Pulmonary artery endothelial cell (primary cell): ENCODE results near the gene HECTD1. TPM values are rescaled to one million over a fixed set of nuclear protein-coding genes. Genes with fewer than 3 reads are reported as not detected.
"Not testable (repeated sequence)": the region's sequence is repeated elsewhere in the genome, so short reads cannot be mapped to it uniquely, and the experiment has no call there.

Experiments
- DNase-seq: peaks from one replicate; pipeline ENCODE4 v3.0.0-alpha.2; 2011; ENCODE audit warnings: low read depth, low spot score
- total RNA-seq: library from RNA; depleted of rRNA; stranded (reverse); fragments of >200 nt; gene quantifications from 2 replicates; pipeline ENCODE4 v1.2.3, GENCODE V29; 2014

Gene HECTD1
- total RNA-seq, 1 donor from 2014 or later = 256 TPM

DNA sequence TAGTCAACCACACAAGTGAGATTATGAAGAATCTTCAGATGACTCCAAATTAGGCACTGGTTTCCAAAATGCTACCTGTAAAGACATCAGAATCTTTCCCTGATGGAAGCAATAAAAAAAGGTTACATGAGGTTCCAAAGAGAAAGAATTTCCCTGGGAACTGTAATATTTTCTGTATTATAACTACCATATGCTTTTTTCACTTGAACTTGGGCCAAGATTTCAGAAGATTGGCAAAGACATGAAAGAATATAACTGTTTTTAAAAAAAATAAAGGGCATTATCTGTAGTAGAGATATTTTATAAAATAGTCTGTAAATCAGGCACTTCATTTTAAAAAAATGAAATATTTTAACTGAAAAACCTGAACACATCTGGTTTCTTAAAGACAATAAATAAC lies 12.9 kb downstream of the HECTD1 start:
- no peak for DNase-seq

- DNase-seq = no peak
These were observed 13.5 kb downstream of the HECTD1 start for GRCh38 chr14:31194095-31194494.

DNA sequence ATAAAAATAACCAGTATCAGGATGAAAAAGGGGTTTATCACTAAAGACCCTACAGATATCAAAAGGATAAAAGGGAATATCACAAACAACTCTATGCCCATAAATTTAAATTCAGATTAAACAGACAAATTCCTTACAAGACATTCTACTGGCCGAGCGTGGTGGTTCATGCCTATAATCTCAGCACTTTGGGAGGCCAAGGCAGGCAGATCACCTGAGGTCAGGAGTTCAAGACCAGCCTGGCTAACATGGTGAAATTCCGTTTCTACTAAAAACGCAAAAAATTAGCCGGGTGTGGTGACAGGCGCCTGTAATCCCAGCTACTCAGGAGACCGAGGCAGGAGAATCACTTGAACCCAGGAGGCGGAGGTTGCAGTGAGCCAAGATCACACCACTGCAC lies 15.0 kb downstream of the HECTD1 start:
- not testable (repeated sequence) for DNase-seq

DNA sequence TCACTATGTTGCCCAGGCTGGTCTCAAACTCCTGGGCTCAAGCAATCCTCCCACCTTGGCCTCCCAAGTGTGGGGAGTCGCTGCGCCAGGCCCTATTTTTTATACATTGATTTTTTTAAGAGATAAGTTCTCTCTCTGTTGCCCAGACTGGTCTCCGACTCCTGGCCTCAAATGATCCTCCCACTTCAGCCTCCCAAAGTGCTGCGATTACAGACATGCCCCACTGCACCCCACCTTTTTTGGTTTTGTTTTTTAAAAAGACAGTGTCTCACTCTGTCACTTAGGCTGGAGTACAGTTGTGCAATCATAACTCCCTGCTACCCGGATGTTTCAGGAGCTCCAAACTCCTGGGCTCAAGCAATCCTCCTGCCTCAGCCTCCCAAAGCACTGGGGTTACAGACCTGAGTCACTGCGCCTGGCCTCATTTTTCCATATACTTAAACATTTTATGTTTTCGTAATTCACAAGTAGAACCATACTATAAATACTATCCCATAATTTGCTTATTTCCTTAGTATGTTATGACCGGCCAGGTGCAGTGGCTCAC lies 16.8 kb downstream of the HECTD1 start:
- DNase-seq = no peak

DNA sequence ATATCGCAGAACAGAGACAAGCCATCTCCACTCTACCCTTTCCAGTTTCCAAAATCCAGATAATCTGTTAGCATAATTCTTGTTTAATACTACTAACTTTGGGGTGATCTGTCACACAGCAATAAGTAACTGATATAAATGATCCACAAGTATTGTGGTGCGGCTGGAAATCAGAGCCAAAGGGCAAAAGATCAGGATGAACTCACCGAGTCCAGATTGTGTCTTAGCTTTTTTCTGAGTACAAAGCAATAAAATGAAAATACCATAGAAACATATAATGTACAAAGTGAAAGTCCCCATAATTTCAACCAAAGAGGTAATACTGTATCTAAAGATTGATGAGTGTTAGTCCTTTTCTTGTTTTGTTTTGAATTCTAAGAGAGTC lies 17.4 kb downstream of the HECTD1 start:
- DNase-seq = no peak

- no peak for DNase-seq
These were observed 18.0 kb downstream of the HECTD1 start for GRCh38 chr14:31189346-31190218.

- no peak for DNase-seq
These were observed 18.8 kb downstream of the HECTD1 start for GRCh38 chr14:31188744-31189143.

DNA sequence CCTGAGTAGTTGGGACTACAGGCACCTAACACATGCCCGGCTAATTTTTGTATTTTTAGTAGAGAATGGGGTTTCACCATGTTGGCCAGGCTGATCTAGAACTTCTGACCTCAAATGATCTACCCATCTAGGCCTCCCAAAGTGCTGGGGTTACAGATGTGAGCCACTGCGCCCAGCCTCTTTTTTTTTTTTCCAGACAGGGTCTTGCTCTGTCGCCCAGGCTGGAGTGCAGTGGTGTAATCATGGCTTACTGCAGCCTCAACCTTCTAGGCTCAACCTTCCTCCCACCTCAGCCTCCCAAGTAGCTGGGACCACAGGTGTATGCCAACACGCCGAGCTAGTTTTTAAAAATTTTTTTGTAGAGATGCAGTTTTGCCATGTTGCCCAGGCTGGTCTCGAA lies 25.6 kb downstream of the HECTD1 start:
- DNase-seq = not testable (repeated sequence)

DNA sequence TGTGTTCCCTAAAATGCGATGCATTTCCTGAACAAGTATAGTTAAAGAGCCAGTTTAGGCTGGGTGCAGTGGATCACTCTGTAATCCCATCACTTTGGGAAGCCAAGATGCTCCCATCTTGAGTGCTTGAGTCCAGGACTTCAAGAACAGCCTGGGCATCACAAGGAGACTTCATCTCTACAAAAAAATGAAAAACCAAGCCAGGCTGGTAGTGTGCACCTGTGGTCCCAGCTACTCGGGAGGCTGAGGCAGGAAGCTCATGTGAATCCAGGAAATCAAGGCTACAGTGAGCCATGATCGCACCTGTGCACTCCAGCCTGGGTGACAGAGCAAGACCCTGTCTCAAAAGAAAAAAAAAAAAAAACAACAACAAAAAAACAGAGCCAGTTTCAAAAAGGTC lies 26.3 kb downstream of the HECTD1 start:
- DNase-seq = no peak

GRCh38 chr14:31180299-31181051 lies 27.1 kb downstream of the HECTD1 start:
- no peak for DNase-seq

- DNase-seq = no peak
These were observed 33.2 kb downstream of the HECTD1 start for GRCh38 chr14:31174433-31174832.

- DNase-seq = no peak
These were observed 34.3 kb downstream of the HECTD1 start for GRCh38 chr14:31173120-31173837.

DNA sequence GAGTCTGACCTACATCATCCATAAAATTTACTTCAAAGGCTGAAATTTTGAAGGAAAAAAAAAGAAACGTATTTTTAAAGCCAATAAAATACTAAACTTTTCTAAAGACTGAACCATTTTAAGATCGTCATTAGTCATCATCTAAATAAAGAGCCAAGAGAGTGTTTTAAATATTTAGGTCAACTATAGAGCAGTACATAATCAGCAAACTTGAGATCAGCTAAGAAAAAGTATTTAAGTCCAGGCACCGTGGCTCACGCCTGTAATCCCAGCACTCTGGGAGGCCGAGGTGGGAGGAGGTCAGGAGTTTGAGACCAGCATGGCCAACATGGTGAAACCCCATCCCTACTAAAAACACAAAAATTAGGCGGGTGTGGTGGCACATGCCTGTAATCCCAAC lies 35.5 kb downstream of the HECTD1 start:
- DNase-seq = no peak

DNA sequence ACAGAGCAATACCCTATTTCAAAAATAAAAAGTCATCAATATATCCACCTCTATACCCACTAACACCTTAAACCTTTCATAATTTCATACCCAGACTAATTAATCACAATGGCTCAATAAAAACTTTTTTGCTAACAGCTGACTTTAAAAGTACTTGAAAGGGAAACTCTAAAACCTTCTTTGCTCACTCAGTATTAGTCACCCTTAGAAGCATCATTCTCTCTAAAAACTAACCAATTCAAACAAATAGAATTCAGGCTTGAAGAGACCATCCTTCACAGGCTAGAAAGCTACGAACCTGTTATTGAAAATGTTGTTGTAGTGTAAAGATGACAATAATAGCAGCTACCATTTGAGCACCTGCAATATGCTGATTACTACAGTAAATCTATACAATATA lies 37.2 kb downstream of the HECTD1 start:
- no peak for DNase-seq

DNA sequence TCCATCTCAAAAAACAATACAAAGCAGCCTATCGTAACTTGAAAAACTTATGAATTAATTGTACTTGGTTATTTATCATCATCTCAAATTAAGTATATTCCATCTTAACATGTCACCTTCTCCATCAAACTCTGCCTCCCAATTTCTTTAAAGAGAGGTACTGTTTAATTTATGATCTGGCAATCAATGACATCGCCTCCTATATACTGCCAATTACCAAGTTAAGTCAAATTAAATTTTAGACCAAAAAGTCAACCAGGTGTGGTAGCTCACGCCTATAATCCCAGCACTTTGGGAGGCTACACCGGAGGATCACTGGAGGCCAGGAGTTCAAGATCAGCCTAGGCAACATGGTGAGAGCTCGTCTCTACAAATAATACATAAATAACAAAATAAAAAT lies 37.7 kb downstream of the HECTD1 start:
- DNase-seq = no peak

GRCh38 chr14:31167032-31167431 lies 40.6 kb downstream of the HECTD1 start:
- no peak for DNase-seq

DNA sequence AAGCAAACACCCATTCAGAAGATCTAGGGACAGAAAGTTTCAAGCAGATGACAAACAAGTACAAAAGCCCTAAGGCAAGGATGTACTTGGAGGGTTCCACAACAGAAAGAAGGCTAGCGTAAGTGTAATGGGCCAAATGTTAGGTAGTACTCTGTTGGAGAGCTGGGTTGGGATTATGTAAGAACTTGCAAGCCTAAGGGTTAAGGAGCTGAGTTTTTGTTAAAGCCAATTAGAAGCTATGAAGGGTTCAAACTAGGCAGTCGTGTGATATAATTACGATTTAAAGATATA lies 41.4 kb downstream of the HECTD1 start:
- no peak for DNase-seq

- no peak for DNase-seq
These were observed 43.5 kb downstream of the HECTD1 start for GRCh38 chr14:31164115-31164514.

GRCh38 chr14:31162910-31163649 lies 44.5 kb downstream of the HECTD1 start:
- DNase-seq = no peak

DNA sequence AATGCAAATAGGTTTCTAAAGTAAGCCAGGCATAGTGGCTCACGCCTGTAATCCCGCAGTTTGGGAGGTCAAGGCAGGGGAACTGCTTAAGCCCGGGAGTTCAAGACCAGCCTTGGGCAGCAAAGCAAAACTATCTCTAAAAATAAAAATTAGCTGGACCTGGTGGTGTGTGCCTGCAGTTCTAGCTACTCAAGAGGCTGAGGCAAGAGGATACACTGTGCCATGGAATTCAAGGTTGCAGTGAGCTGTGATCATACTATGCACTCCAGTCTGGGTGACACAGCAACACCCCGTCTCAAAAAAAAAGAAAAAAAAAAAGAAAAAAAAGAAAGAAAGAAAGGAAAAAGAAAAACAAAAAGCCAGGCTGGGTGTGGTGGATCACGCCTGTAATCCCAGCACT lies 46.3 kb downstream of the HECTD1 start:
- DNase-seq = no peak

- DNase-seq = no peak
These were observed 47.8 kb downstream of the HECTD1 start for GRCh38 chr14:31159682-31160296.
